Immature natural killer cell (primary cell): Measurements from ENCODE around the gene PLD6. TPM values are rescaled to one million over a fixed set of nuclear protein-coding genes. Genes with fewer than 3 reads are reported as not detected.
"Not testable (repeated sequence)": the region's sequence is repeated elsewhere in the genome, so short reads cannot be mapped to it uniquely, and the experiment has no call there.

Source experiments
- DNase-seq, 3 donors: peaks; one replicate each; pipeline ENCODE4 v3.0.0; 2022; ENCODE audit warnings: mixed read lengths in 1 of 3
- H3K27ac Mint-ChIP-seq, 6 donors: one replicate each; pipeline ENCODE4 v1.8.0; 2020; ENCODE audit warnings: mixed read lengths in 6 of 6, mild to moderate bottlenecking in 5 of 6, inconsistent platforms in 4 of 6, moderate library complexity in 3 of 6
- H3K27me3 Mint-ChIP-seq, 3 donors: one replicate each; pipeline ENCODE4 v1.8.0; 2020 to 2021; ENCODE audit warnings: low read depth in 3 of 3, mild to moderate bottlenecking in 3 of 3, mixed read lengths in 3 of 3, moderate library complexity in 3 of 3, inconsistent platforms in 1 of 3
- H3K36me3 Mint-ChIP-seq, 3 donors: one replicate each; pipeline ENCODE4 v1.8.0; 2020; ENCODE audit warnings: mixed read lengths in 3 of 3, inconsistent platforms in 2 of 3, mild to moderate bottlenecking in 2 of 3
- H3K4me1 Mint-ChIP-seq, 2 donors: one replicate each; pipeline ENCODE4 v1.8.0; 2020; ENCODE audit warnings: inconsistent platforms in 2 of 2, mild to moderate bottlenecking in 2 of 2, mixed read lengths in 2 of 2, moderate library complexity in 1 of 2
- H3K4me3 Mint-ChIP-seq, 5 donors: one replicate each; pipeline ENCODE4 v1.8.0; 2020; ENCODE audit warnings: mild to moderate bottlenecking in 5 of 5, mixed read lengths in 5 of 5, inconsistent platforms in 3 of 5, moderate library complexity in 3 of 5
- H3K9me3 Mint-ChIP-seq, 6 donors: one replicate each; pipeline ENCODE4 v1.8.0; 2020; ENCODE audit warnings: mild to moderate bottlenecking in 6 of 6, mixed read lengths in 6 of 6, inconsistent platforms in 4 of 6, moderate library complexity in 3 of 6
- polyA plus RNA-seq, 3 donors: library from polyadenylated mRNA; unstranded; fragments of 300-500 nt; fragmentation: Illumina TruSeq; gene quantifications; one replicate each; pipeline ENCODE4 v1.2.3, GENCODE V29; 2021

PLD6 gene
- polyA plus RNA-seq, 3 donors from 2014 or later = 0.41 to 2.5 (median 1.4) TPM

DNA sequence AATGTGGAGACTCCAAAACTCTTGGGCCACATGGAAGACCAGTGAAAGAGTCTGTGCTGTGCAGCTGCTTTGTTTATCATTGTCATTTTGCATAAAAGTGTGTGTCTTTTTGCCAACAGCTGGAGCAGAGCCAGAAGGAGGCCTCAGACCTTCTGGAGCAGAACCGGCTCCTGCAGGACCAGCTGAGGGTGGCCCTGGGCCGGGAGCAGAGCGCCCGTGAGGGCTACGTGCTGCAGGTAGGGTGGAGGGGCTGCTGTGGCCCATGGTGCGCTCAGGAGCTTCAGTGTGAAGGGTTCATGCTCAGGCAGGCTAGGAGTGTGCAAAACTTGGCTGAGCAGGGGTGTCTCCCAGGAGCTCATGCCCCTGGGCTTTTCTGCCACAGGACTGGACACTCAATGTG is 45.0 kb downstream of the PLD6 start:
- Mint-ChIP-seq H3K4me1 (peaks cover 0 to 5% of the 10 kb centered on the region in 2 donors), H3K27me3 (peaks cover 0 to 6% (median 2%) of the 10 kb centered on the region in 3 donors), H3K4me3 (no peak overlapping the region), H3K36me3 (peaks cover 6 to 46% (median 13%) of the 10 kb centered on the region in 3 donors), H3K9me3 (no peaks in the 10 kb centered on the region), H3K27ac (no peak overlapping the region)
- no peak for DNase-seq

DNA sequence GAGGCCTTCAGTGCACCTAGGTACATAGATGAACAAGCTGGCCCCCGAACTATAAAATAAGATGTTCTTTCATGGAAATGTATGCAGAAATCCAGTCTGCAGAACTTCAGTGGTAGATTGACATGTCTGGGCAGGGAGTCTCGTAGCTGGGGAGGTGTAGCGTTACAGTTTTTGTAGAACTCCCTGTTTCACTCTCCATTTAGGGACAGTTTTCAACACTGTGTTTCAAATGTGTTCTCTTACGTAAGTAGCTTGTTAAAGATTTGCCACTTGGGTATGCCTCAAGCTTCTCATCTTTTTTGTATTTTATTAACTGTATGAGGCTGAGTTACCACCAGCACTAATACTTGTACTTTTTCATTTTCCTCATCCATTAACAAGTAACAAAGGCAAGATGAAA is 46.6 kb downstream of the PLD6 start:
- Mint-ChIP-seq H3K36me3 (peaks cover 10 to 41% (median 10%) of the 10 kb centered on the region in 3 donors), H3K27ac (no peak overlapping the region), H3K4me1 (peaks cover 5 to 14% of the 10 kb centered on the region in 2 donors), H3K4me3 (no peak overlapping the region), H3K27me3 (peaks cover 0 to 6% (median 2%) of the 10 kb centered on the region in 3 donors), H3K9me3 (no peaks in the 10 kb centered on the region)
- no peak for DNase-seq

DNA sequence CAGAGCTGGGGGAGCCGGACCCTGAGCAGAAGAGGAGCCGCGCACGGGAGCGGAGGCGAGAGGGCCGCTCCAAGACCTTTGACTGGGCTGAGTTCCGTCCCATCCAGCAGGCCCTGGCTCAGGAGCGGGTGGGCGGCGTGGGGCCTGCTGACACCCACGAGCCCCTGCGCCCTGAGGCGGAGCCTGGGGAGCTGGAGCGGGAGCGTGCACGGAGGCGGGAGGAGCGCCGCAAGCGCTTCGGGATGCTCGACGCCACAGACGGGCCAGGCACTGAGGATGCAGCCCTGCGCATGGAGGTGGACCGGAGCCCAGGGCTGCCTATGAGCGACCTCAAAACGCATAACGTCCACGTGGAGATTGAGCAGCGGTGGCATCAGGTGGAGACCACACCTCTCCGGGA is 47.6 kb downstream of the PLD6 start:
- not testable (repeated sequence) for H3K27me3 Mint-ChIP-seq
- peaks cover 11 to 38% (median 16%) of the 10 kb centered on the region in 3 donors for H3K36me3 Mint-ChIP-seq

DNA sequence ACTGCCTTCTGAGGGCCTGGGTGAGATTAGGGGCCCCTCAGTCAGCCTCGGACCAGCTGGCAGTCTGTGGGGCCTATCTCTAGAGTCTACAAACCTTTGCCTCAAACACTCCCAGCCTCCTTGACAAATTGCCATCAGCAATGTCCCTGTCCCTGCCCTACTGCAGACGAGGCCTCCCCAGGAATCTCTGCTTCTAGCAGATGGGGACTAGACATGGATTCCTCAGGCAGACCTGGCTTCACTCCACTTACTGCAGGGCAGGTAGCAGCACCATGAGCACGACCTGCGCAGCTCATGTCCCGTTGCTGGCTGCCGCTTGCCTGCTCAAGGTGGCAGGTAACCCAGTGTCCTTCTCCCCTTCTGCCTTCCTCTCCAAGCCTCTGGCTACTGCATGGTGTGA is 49.1 kb downstream of the PLD6 start:
- H3K4me1 Mint-ChIP-seq = peaks cover 14 to 19% of the 10 kb centered on the region in 2 donors
- H3K36me3 Mint-ChIP-seq = peaks cover 8 to 33% (median 20%) of the 10 kb centered on the region in 3 donors
- H3K9me3 Mint-ChIP-seq = no peaks in the 10 kb centered on the region
- peaks cover 1 to 2% (median 2%) of the 10 kb centered on the region in 3 donors for H3K27me3 Mint-ChIP-seq
- no peak overlapping the region for H3K27ac Mint-ChIP-seq
- no peak for DNase-seq
- H3K4me3 Mint-ChIP-seq = no peak overlapping the region

More for the DNA sequence above, 47.6 kb downstream of the PLD6 start:
- peaks cover 8 to 19% of the 10 kb centered on the region in 2 donors for H3K4me1 Mint-ChIP-seq
- H3K4me3 Mint-ChIP-seq, H3K27ac Mint-ChIP-seq, H3K9me3 Mint-ChIP-seq, DNase-seq: not testable (repeated sequence)

DNA sequence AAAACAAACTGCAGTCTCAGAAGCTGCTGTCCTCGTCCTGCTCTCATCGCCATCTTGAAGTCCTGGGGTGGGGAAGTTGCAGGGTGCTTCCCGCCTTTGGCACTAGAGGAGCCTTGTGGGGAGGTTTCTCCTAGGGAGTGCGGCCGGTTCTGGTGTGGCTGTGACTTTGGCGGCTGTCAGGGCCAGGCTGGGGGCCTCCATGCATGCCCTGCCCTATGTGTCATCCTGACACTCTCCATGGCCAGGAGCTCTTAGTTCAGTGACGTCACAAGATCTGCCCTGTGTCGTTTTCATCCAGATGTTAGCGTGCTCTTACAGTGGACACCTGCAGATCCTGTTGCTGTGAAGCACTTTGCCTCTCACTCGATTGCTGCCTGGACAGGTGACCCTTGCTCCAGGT is 49.6 kb downstream of the PLD6 start:
- H3K4me1 Mint-ChIP-seq = peaks cover 14 to 20% of the 10 kb centered on the region in 2 donors
- H3K4me3 Mint-ChIP-seq = no peak overlapping the region
- no peaks in the 10 kb centered on the region for H3K9me3 Mint-ChIP-seq
- H3K36me3 Mint-ChIP-seq = peaks cover 8 to 28% (median 15%) of the 10 kb centered on the region in 3 donors
- no peak for DNase-seq
- peaks cover 1 to 4% (median 2%) of the 10 kb centered on the region in 3 donors for H3K27me3 Mint-ChIP-seq
- H3K27ac Mint-ChIP-seq = peak overlapping the region in 1 of 6 donors; percentile 71

DNA sequence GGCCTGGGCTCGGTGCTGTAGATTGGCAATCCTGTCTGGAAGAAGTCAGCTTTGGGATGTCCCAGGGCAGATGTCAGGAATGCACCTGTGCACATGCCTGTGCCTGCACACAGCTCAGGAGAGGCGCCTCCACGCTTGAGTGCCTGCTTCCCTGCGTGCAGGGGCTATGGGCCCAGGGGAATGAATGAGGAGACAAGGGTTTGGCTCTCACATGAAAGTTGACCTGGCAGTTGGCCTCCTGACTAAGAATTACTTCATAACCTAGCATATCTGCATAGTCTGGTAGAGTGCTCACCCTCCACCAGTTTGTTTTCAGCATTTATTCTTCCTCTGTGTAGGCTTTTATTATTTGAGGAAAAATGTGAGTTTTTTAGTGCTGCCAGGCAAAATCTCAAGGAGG is 50.0 kb downstream of the PLD6 start:
- Mint-ChIP-seq H3K9me3 (no peaks in the 10 kb centered on the region), H3K4me1 (peaks cover 14 to 20% of the 10 kb centered on the region in 2 donors), H3K27me3 (peaks cover 1 to 4% (median 2%) of the 10 kb centered on the region in 3 donors), H3K4me3 (no peak overlapping the region), H3K36me3 (peaks cover 8 to 27% (median 14%) of the 10 kb centered on the region in 3 donors), H3K27ac (peak overlapping the region in 1 of 6 donors; percentile 71)
- no peak for DNase-seq

DNA sequence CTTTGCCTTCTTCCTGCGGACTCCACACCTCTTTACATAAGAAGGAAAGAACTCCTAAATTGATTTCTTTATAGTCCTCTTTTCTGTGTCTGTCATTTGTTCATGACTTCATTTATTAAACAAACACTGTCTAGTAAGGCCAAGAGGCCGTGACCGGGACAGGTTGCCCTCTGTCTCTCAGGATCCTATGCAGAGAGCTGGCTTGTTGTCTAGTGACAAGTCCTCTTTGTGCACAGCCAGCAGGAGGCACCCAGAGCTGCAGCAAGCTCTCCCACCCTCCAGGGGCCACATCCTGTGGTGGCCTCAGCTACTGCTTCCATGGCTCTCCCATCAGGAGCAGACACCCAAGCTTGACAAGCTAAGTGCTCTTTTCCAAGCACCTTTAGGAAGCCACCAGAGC is 50.6 kb downstream of the PLD6 start:
- DNase-seq = no peak
- peaks cover 8 to 27% (median 14%) of the 10 kb centered on the region in 3 donors for H3K36me3 Mint-ChIP-seq

DNA sequence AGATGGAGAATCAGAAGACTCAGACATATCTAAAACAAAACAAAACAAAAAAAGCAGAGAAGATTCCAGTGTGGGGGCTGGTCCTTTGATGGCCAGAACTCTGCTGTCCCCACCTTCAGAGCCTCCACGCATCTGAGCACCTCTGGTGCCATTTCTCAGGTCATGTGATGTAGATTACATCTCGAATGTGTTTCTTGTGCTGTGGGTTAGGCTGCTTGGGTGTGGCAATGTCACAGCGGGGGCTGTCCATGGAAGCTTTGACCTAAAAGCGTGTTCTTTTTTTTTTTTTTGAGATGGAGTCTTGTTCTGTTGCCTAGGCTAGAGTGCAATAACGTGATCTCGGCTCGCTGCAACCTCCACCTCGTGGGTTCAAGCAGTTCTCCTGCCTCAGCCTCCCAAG is 51.2 kb downstream of the PLD6 start:
- Mint-ChIP-seq H3K27ac (peak overlapping the region in 5 of 6 donors; percentile 57 to 80 (median 77)), H3K27me3 (peaks cover 1 to 4% (median 2%) of the 10 kb centered on the region in 3 donors), H3K4me3 (no peak overlapping the region), H3K36me3 (peaks cover 14 to 26% (median 14%) of the 10 kb centered on the region in 3 donors), H3K9me3 (no peaks in the 10 kb centered on the region), H3K4me1 (peaks cover 14 to 20% of the 10 kb centered on the region in 2 donors)
- no peak for DNase-seq

More for the DNA sequence above, 50.6 kb downstream of the PLD6 start:
- peaks cover 1 to 4% (median 2%) of the 10 kb centered on the region in 3 donors for H3K27me3 Mint-ChIP-seq
- peaks cover 14 to 20% of the 10 kb centered on the region in 2 donors for H3K4me1 Mint-ChIP-seq
- H3K9me3 Mint-ChIP-seq = no peaks in the 10 kb centered on the region
- peak overlapping the region in 3 of 6 donors; percentile 53 to 80 (median 67) for H3K27ac Mint-ChIP-seq
- no peak overlapping the region for H3K4me3 Mint-ChIP-seq

DNA sequence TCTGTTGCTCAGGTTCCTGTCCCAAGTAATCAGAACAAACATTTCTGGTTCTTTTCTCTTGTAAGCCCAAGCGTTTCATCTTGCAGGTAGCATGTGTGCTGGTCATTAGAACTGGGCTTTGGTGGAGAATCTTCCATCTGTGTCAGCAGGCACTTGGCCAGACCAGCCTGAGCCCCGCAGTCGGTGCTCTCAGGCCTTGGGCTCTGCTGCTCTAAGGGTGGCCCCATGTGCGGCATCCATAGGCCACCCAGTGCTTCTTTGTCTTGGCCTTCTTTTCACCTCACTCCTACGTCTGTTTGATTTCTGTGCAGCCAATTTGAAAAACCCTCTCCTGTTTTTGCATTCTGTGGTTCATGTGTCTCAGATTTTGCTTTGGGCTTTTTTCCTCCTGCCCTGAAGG is 51.6 kb downstream of the PLD6 start:
- H3K4me3 Mint-ChIP-seq = no peak overlapping the region
- peaks cover 14 to 20% of the 10 kb centered on the region in 2 donors for H3K4me1 Mint-ChIP-seq
- peaks cover 1 to 6% (median 2%) of the 10 kb centered on the region in 3 donors for H3K27me3 Mint-ChIP-seq
- peaks cover 17 to 22% (median 18%) of the 10 kb centered on the region in 3 donors for H3K36me3 Mint-ChIP-seq
- DNase-seq = no peak
- H3K27ac Mint-ChIP-seq = peak overlapping the region; percentile 10 to 80 (median 72)
- H3K9me3 Mint-ChIP-seq = no peaks in the 10 kb centered on the region

DNA sequence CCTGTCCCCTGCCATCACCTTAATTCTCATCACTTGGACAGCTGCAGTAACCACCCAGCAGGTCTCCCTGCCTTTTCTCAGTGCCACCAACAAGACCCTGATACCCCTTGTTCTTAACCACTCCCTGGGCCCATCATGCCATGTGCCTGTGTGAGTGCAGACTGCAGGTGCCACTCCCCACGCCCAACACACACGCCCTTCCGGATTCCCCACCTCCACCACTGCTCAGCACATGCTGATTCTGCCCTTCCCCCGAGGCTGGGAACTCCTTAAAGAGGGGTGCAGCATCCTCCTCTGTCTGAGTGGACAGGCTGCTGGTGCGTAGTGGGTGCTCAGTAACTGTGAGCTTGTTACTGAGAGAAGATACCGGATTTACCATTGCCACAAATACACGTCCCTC is 52.4 kb downstream of the PLD6 start:
- Mint-ChIP-seq H3K4me3 (no peak overlapping the region), H3K27ac (peak overlapping the region in 5 of 6 donors; percentile 1 to 88 (median 49)), H3K27me3 (peaks cover 1 to 3% (median 2%) of the 10 kb centered on the region in 3 donors), H3K4me1 (peaks cover 14 to 20% of the 10 kb centered on the region in 2 donors), H3K9me3 (no peaks in the 10 kb centered on the region), H3K36me3 (peaks cover 14 to 18% (median 17%) of the 10 kb centered on the region in 3 donors)
- no peak for DNase-seq

DNA sequence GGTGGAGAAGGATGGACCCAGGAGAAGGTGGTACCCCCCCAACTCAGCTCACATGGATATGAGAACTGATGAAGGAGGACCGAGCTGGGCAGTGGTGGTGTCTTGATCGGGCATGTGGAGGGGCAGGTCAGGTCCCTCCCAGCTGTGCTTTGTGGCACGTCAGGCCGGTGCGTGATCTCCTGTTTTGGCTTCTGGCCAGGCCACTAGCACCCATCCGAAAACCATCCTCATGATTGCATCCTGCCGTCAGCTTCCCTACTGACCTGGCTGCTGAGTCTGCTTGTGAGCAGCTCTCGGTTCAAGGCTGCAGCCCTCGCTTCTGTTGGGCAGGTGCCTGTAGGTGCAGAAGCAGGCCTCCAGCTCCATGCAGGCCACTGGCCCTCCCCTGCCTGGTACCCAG is 53.1 kb downstream of the PLD6 start:
- Mint-ChIP-seq H3K4me3 (no peak overlapping the region), H3K27ac (peak overlapping the region in 4 of 6 donors; percentile 12 to 76 (median 38)), H3K4me1 (peaks cover 14 to 20% of the 10 kb centered on the region in 2 donors), H3K9me3 (no peaks in the 10 kb centered on the region), H3K36me3 (peaks cover 14 to 19% (median 18%) of the 10 kb centered on the region in 3 donors), H3K27me3 (peaks cover 1 to 3% (median 2%) of the 10 kb centered on the region in 3 donors)
- DNase-seq = no peak

DNA sequence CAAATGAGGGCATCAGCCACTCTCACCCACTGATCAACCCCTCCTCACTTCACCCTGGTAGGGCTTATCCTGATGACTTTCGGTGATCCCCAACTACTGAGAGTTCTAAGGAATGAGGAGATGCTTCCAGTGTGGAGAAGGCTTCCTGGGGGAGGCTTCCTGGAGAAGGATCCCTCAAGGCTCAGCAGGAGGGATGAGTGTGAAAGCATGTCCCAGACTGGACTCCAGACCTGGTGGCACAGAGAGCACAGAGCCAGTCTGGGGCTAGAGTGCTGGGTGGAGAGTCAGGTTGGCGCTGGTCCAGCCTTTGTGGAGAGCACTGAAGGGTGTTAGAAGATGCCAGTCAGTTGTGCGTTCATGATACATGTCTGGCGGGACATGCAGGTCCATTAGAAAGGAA is 53.7 kb downstream of the PLD6 start:
- Mint-ChIP-seq H3K36me3 (peaks cover 20 to 25% (median 21%) of the 10 kb centered on the region in 3 donors), H3K9me3 (no peaks in the 10 kb centered on the region), H3K27me3 (peaks cover 1 to 3% (median 2%) of the 10 kb centered on the region in 3 donors), H3K4me3 (no peak overlapping the region), H3K27ac (peak overlapping the region; percentile 30 to 75 (median 64)), H3K4me1 (peaks cover 14 to 20% of the 10 kb centered on the region in 2 donors)
- no peak for DNase-seq

DNA sequence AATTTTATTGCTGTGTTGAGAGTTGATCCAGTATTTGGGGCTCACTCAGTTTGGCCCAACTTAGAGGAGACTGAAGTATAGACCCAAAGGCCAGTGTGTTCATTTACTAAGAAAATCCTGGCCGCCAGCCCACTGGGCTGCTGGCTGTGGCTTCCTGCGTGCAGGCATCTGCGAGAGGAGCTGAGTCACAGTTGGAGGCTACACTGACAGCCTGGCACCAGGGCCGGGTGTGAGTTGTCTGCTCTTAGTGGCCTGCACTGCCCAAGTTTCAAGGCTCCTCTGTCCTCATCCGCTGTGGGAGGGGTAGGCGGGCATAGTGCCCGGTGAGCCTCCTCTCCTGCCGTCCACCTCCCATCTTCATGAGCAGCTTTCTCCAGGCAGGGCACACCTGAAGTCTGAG is 54.2 kb downstream of the PLD6 start:
- H3K4me1 Mint-ChIP-seq = peaks cover 14 to 20% of the 10 kb centered on the region in 2 donors
- no peaks in the 10 kb centered on the region for H3K9me3 Mint-ChIP-seq

DNA sequence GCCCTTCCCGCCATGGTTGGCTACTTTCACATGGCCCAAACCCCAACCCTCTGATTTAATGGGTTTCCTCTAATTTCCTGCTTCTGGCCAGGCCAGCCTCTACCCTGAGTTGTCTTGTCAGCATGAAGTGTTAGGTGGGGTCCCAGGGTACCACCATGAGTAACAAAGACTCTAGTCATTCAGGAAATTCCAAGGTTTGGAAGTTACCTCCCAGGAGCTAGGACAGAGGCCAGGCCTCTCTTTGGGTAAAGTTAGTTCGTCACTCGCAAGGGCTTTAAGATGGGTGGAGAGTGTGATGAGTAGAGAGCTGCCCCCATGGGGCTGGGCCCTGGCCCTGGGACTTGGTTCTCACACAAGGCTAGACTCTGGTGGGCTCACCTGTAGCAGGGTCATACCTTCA is 54.6 kb downstream of the PLD6 start:
- peaks cover 20 to 28% (median 25%) of the 10 kb centered on the region in 3 donors for H3K36me3 Mint-ChIP-seq
- H3K27ac Mint-ChIP-seq = peak overlapping the region in 4 of 6 donors; percentile 21 to 66 (median 34)
- no peak overlapping the region for H3K4me3 Mint-ChIP-seq
- no peaks in the 10 kb centered on the region for H3K9me3 Mint-ChIP-seq
- H3K4me1 Mint-ChIP-seq = peaks cover 18 to 20% of the 10 kb centered on the region in 2 donors
- H3K27me3 Mint-ChIP-seq = peaks cover 0 to 5% (median 1%) of the 10 kb centered on the region in 3 donors
- DNase-seq = no peak

More for the DNA sequence above, 54.2 kb downstream of the PLD6 start:
- H3K36me3 Mint-ChIP-seq = peaks cover 20 to 27% (median 21%) of the 10 kb centered on the region in 3 donors
- no peak overlapping the region for H3K4me3 Mint-ChIP-seq
- peaks cover 1 to 3% (median 2%) of the 10 kb centered on the region in 3 donors for H3K27me3 Mint-ChIP-seq
- DNase-seq = no peak
- peak overlapping the region; percentile 30 to 75 (median 49) for H3K27ac Mint-ChIP-seq
